Ectodermal cell (in vitro differentiated cells): ENCODE data around the gene ZSWIM6.

Experiments
- H3K27ac ChIP-seq: 2 replicates; pipeline ENCODE4 v1.7.0; 2013; ENCODE audit warnings: mild to moderate bottlenecking, low read depth, low read length; ENCODE audit not compliant: insufficient read depth, poor library complexity, severe bottlenecking
- H3K27me3 ChIP-seq: 2 replicates; pipeline ENCODE4 v1.7.0; 2013; ENCODE audit warnings: mild to moderate bottlenecking, low read length; ENCODE audit not compliant: insufficient read depth, control insufficient read depth, poor library complexity, severe bottlenecking
- H3K36me3 ChIP-seq: one replicate; pipeline ENCODE4 v1.7.0; 2013; ENCODE audit warnings: low read length; ENCODE audit not compliant: control insufficient read depth, insufficient read depth
- H3K4me1 ChIP-seq: one replicate; pipeline ENCODE4 v1.7.0; 2013; ENCODE audit warnings: low read length; ENCODE audit not compliant: control insufficient read depth, insufficient read depth
- H3K4me3 ChIP-seq: 2 replicates; pipeline ENCODE4 v1.7.0; 2013; ENCODE audit warnings: low read depth, low read length, control low read depth; ENCODE audit not compliant: insufficient read depth
- H3K9me3 ChIP-seq: 2 replicates; pipeline ENCODE4 v1.7.0; 2013; ENCODE audit warnings: mild to moderate bottlenecking, low read length, moderate library complexity; ENCODE audit not compliant: control insufficient read depth
- WGBS, 2 experiments: methylation state at CpG; one replicate each; pipeline ENCODE4 v1.1.7; 2013; ENCODE audit warnings: missing lambda C conversion rate in 2 of 2; 5-methylcytosine and 5-hydroxymethylcytosine counted together

ZSWIM6 gene

DNA sequence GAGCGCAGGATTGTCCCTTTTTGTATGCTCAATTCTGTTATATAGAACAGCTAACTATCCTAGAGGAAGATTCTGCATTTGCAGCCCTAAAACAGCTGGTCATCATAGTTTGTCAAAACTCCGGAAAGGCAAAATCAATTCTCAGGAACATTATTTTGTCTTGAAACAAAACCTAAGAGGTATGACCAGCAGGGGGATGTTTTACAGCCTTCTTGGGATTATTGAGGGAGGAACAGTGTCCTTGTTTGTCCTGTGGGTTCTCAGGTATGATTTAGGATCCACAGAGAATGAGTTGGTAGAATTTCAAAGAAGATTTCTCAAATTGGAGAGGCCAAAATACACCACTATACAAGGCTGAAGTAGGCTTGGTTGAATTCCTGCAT is 136.4 kb downstream of the ZSWIM6 start:
- no peaks in the 10 kb centered on the region for H3K27me3 ChIP-seq
- no peaks in the 10 kb centered on the region for H3K9me3 ChIP-seq
- WGBS, 2 experiments = 92 to 94% methylated on average over 2 of the region's 2 CpGs
- no peak overlapping the region for H3K27ac ChIP-seq
- peaks cover 8% of the 10 kb centered on the region for H3K36me3 ChIP-seq
- H3K4me3 ChIP-seq = no peak overlapping the region
- H3K4me1 ChIP-seq = peaks cover 9% of the 10 kb centered on the region

DNA sequence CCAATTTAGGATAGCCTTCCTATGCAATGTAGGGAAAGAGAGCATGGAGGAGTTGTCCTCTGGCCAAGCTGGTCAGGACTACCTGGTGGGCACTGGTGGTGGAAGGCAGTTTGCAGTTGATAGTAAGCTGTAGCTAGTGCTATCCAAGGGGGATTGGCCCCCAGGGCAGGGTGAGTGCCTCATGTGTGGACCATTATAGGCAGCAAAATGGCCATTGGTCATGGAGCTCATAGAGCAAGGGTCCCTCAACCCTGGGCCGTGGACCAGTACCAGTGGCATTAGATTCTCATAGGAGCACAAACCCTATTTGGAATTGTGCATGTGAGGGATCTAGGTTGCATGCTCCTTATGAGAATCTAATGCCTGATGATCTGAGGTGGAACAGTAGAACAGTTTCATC is 139.3 kb downstream of the ZSWIM6 start:
- Histone ChIP-seq H3K27ac (no peak overlapping the region), H3K4me1 (peaks cover 9% of the 10 kb centered on the region), H3K27me3 (no peaks in the 10 kb centered on the region), H3K36me3 (peaks cover 8% of the 10 kb centered on the region), H3K4me3 (no peak overlapping the region), H3K9me3 (no peaks in the 10 kb centered on the region)
- WGBS, 2 experiments = 90 to 100% methylated on average over 1 of the region's 1 CpG

DNA sequence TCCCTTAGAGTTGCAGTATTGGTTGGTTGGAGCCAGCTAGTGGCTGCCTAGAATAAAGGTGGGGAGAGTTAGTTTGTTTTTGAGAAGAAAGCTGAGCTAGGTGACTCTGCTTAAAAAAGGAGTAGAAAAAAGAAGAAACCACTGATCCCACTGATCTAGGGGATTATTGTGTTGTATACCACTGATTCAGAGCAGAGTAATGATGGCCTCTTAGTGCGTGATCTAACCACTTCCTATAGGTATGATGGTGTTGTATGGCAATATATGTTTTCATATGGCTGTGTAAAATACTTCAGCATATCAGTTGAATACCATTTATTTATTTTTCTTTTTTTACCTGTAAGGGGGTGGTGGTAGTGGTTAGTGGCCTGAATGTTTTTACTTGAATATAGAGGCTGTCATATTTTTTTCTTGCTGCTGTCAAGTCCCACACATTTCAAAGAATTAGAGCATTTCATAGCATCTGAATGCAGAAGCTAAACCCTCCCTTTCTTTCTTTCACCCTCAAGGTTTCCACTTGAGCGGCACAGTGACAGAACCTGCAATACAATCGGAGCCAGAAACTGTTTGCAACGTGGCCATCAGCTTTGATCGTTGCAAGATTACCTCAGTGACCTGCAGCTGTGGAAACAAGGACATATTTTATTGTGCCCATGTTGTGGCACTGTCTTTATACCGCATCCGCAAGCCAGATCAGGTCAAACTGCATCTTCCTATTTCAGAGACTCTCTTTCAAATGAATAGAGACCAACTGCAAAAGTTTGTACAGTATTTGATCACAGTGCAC is 140.3 kb downstream of the ZSWIM6 start:
- H3K9me3 ChIP-seq = no peaks in the 10 kb centered on the region
- H3K4me3 ChIP-seq = no peak overlapping the region
- no peak overlapping the region for H3K27ac ChIP-seq
- H3K27me3 ChIP-seq = no peaks in the 10 kb centered on the region
- peaks cover 9% of the 10 kb centered on the region for H3K4me1 ChIP-seq
- 90 to 95% methylated on average over 7 of the region's 7 CpGs for WGBS, 2 experiments
- H3K36me3 ChIP-seq = peaks cover 8% of the 10 kb centered on the region

DNA sequence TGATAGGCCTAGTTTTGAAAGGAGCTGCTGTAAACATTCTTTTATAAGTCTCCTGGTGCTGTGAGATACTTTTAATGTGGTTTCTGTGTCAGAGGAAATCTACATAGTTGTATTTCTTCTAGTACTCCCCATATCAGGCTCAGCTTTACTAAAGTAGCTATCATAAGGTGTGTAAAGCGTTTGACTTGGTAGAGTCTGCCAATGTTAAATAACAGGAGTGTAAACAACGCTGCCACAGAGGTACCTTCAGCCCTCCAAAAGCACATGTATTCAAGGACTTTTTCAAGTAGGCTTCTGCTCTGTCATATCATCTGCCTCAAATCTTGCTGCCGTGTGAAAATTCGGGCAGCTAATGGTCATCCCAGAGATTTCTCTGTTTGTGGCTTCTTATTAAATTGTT is 142.7 kb downstream of the ZSWIM6 start:
- H3K36me3 ChIP-seq = peaks cover 8% of the 10 kb centered on the region
- no peaks in the 10 kb centered on the region for H3K9me3 ChIP-seq
- no peaks in the 10 kb centered on the region for H3K27me3 ChIP-seq
- H3K4me3 ChIP-seq = no peak overlapping the region
- 97 to 98% methylated on average over 4 of the region's 4 CpGs for WGBS, 2 experiments
- H3K27ac ChIP-seq = no peak overlapping the region
- H3K4me1 ChIP-seq = peaks cover 6% of the 10 kb centered on the region

DNA sequence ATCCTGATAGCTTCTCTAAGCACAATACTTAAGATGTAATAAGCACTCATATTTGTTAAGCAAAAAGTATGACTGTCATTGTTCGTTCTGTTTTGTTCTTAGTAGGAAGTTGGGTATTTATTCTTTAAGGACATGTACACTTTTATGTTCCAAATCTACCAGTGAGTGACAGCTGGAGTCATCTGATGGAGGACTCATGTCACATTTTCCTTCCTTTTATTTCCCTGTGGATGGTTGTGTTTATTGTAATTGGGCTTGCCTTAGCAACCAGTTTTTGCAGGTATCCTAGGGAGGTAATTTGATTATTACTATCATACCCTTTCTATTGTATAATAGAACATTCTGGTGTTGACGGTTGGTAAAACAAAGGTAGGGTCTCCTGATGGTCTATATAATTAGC is 145.7 kb downstream of the ZSWIM6 start:
- no peaks in the 10 kb centered on the region for H3K9me3 ChIP-seq
- no peak overlapping the region for H3K4me3 ChIP-seq
- H3K27me3 ChIP-seq = no peaks in the 10 kb centered on the region
- H3K36me3 ChIP-seq = peaks cover under 1% of the 10 kb centered on the region
- peaks cover 6% of the 10 kb centered on the region for H3K4me1 ChIP-seq
- whole genome bisulfite sequencing, 2 experiments = 89% methylated on average over 1 of the region's 2 CpGs; no CpG with 5 or more reads in 1 of the 2 experiments
- no peak overlapping the region for H3K27ac ChIP-seq

DNA sequence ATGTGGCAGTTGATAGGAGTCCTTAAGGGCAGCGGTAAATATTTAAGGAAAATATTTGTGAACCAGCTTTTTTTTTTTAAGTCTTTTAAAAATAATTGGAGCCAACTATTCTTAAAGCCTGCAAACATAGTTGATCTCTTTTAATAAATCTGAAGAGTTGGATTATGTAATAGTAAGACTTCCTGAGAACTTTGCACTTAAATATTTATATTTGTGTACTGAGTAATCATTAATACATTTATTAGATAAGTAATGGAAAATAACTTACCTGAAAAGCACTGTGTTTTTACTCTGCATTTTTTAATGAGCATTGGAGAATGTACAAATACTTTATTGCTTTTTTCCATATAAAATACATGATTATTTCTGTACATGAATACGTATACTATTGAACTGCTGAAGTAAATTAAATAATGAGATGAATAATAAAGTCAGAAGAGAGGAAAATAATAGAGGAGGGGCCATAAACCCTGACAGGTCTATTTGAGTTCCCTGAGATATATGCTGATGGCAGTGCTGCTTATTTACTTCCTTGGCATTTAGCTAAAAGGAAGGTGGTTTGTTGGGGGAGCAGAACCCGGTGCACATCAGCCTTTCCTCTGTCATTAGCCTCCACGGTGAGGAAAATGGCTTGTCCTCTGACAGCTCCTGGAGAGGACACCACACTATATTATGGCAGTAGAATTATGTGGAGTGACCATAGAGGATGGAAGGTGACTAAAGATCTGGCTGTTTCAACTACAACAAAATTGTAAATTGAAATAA is 148.0 kb downstream of the ZSWIM6 start:
- no peak overlapping the region for H3K27ac ChIP-seq
- WGBS, 2 experiments = 92 to 95% methylated on average over 3 to 4 of the region's 4 CpGs
- no peaks in the 10 kb centered on the region for H3K9me3 ChIP-seq
- H3K4me3 ChIP-seq = no peak overlapping the region
- H3K36me3 ChIP-seq = peaks cover 5% of the 10 kb centered on the region
- peaks cover 6% of the 10 kb centered on the region for H3K4me1 ChIP-seq
- no peaks in the 10 kb centered on the region for H3K27me3 ChIP-seq

DNA sequence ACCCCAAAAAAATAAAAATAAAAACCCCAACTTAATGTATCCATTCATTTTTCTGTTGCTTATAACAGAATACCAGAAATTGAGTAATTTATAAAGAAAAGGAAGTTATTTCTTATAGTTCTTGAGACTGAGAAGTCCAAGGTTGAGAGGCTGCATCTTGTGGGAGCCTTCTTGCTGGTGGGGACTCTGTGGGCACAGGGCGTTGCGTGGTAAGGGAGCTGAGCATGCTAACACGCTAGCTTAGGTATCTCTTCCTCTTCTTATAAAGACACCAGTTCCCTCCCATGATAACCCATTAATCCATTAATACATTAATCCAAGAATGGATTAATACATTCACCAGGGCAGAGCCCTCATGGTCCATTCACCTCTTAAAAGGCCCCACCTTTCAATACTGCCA is 150.9 kb downstream of the ZSWIM6 start:
- Histone ChIP-seq H3K9me3 (no peaks in the 10 kb centered on the region), H3K27me3 (no peaks in the 10 kb centered on the region), H3K4me3 (no peak overlapping the region), H3K27ac (no peak overlapping the region), H3K4me1 (peaks cover 6% of the 10 kb centered on the region), H3K36me3 (peaks cover 5% of the 10 kb centered on the region)
- 95 to 98% methylated on average over 3 of the region's 3 CpGs for WGBS, 2 experiments

DNA sequence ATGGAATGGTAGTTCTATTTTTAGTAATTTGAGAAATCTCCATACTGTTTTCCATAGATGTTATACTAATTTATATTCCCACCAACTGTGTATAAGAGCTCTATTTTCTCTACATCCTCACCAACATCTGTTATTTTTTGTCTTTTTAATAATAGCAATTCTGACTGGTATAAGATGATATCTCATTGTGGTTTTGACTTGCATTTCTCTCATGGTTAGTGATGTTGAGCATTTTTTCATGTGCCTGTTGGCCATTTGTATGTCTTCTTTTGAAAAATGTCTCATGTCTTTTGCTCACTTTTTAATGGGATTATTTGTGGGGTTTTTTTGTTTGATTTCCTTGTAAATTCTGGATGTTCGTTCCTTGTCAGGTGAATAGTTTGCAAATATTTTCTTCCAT is 154.4 kb downstream of the ZSWIM6 start:
- no peaks in the 10 kb centered on the region for H3K27me3 ChIP-seq
- H3K9me3 ChIP-seq = no peaks in the 10 kb centered on the region
- H3K27ac ChIP-seq = no peak overlapping the region
- H3K4me3 ChIP-seq = no peak overlapping the region
- peaks cover 5% of the 10 kb centered on the region for H3K36me3 ChIP-seq
- H3K4me1 ChIP-seq = no peaks in the 10 kb centered on the region
- WGBS, 2 experiments = 94 to 100% methylated on average over 1 of the region's 1 CpG

DNA sequence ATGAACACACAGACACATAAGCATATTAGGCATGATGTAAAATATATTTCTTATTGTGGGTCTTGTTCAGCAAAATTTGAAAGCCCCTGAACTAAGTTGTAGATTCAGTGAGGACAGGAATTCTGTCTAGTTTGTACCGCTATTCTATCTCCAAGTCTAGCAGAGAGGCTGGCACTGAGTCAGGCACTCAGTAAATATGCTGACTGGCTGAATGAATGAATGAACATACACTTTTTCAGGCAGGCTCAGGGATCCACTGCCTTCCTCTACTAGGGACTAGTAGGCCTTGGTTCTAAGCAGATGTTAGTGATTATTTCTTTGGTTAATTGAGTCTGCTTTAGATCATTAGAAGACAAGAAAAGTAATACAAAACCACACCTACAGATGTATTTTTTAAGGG is 157.5 kb downstream of the ZSWIM6 start:
- H3K27me3 ChIP-seq = no peaks in the 10 kb centered on the region
- no peaks in the 10 kb centered on the region for H3K4me1 ChIP-seq
- H3K36me3 ChIP-seq = no peaks in the 10 kb centered on the region
- WGBS, 2 experiments = 98 to 100% methylated on average over 1 of the region's 1 CpG
- H3K27ac ChIP-seq = no peak overlapping the region
- no peaks in the 10 kb centered on the region for H3K9me3 ChIP-seq
- H3K4me3 ChIP-seq = no peak overlapping the region

DNA sequence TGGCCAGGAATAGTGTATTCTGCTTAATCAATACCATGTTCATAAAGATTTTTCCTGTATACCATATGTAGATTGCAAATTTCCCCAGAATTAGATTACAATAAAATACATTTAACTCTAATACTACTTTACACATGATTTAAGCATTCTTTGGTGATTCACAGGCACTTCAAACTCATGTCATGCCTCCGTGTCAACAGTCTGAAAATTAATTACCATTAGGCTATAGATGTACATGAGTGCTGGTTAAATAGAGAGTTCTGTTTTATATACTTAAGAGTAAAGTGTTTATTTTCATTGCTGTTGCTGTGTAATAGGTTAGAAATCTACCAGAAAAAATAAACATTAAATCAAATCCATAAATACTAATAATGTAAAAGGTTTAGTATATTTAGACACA is 159.8 kb downstream of the ZSWIM6 start:
- H3K27ac ChIP-seq = no peak overlapping the region
- H3K4me1 ChIP-seq = peaks cover 12% of the 10 kb centered on the region
- H3K9me3 ChIP-seq = no peaks in the 10 kb centered on the region
- WGBS, 2 experiments = 100% methylated on average over 1 of the region's 1 CpG
- H3K36me3 ChIP-seq = no peaks in the 10 kb centered on the region
- no peaks in the 10 kb centered on the region for H3K27me3 ChIP-seq
- no peak overlapping the region for H3K4me3 ChIP-seq
